ENCODE results near the gene DLG2. TPM values are rescaled to one million over a fixed set of nuclear protein-coding genes. Genes with fewer than 3 reads are reported as not detected.

The DLG2 gene
- polyA plus RNA-seq, 1 experiment: 0.68 TPM

- POLR2A ChIA-PET: no interaction called here
- no peak overlapping the region for H3K27ac ChIP-seq (ENCODE audit: low read depth, low read length)
- CTCF ChIA-PET: no interaction called here
- H3K27me3 ChIP-seq (ENCODE audit: control insufficient read depth, insufficient read depth, low read length): no peaks in the 10 kb centered on the region
- H3K9me3 ChIP-seq (ENCODE audit: control insufficient read depth, insufficient read depth, low read length): no peaks in the 10 kb centered on the region
- 0 out of 2 replicates have a peak, but pooled peaks have one; percentile 2 for TF ChIP-seq CTCF (IDR thresholded peaks at IDR 0.05; ENCODE audit: low read depth, low read length)
- no peak for DNase-seq (ENCODE audit: low read depth, low spot score)
- H3K4me3 ChIP-seq (ENCODE audit: low read depth, low read length): no peak overlapping the region
Measured at GRCh38 chr11:84722583-84723108, 904.5 kb downstream of the DLG2 start.

DNA sequence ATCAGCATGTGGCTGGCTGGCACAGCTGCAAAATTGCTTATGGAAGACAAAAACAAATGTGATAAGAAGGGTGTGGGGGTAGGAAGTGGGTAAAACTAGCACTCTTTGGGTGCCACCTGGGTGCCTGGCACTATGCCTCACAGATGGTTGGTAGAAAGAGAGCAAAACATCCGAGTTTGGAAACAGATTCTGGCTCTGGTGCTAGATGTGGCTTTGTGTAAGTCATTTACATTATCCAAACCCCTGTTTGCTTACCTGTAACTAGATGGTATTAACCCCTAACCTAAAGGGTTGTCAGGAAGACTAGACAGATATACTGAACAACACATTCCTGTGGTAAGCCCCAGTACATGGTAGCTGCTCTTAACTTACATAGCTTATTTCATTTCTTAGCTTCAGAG is 905.6 kb downstream of the DLG2 start:
- no peak for DNase-seq (ENCODE audit: low read depth, low spot score)
- CTCF ChIA-PET: no interaction called here
- POLR2A ChIA-PET: no interaction called here
- H3K27me3 ChIP-seq (ENCODE audit: control insufficient read depth, insufficient read depth, low read length): no peaks in the 10 kb centered on the region
- TF ChIP-seq CTCF (IDR thresholded peaks at IDR 0.05; ENCODE audit: low read depth, low read length): no peak
- H3K9me3 ChIP-seq (ENCODE audit: control insufficient read depth, insufficient read depth, low read length): no peaks in the 10 kb centered on the region
- no peak overlapping the region for H3K4me3 ChIP-seq (ENCODE audit: low read depth, low read length)
- no peak overlapping the region for H3K27ac ChIP-seq (ENCODE audit: low read depth, low read length)

- CTCF ChIA-PET: no interaction called here
- no peak for TF ChIP-seq CTCF (IDR thresholded peaks at IDR 0.05; ENCODE audit: low read depth, low read length)
- H3K9me3 ChIP-seq (ENCODE audit: control insufficient read depth, insufficient read depth, low read length): no peaks in the 10 kb centered on the region
- POLR2A ChIA-PET: no interaction called here
- DNase-seq (ENCODE audit: low read depth, low spot score): no peak
- no peaks in the 10 kb centered on the region for H3K27me3 ChIP-seq (ENCODE audit: control insufficient read depth, insufficient read depth, low read length)
- no peak overlapping the region for H3K4me3 ChIP-seq (ENCODE audit: low read depth, low read length)
- H3K27ac ChIP-seq (ENCODE audit: low read depth, low read length): no peak overlapping the region
Measured at GRCh38 chr11:84720706-84721402, 906.3 kb downstream of the DLG2 start.

- CTCF ChIA-PET: no interaction called here
- no peak for TF ChIP-seq CTCF (IDR thresholded peaks at IDR 0.05; ENCODE audit: low read depth, low read length)
- H3K4me3 ChIP-seq (ENCODE audit: low read depth, low read length): no peak overlapping the region
Measured at GRCh38 chr11:84719935-84720577, 907.1 kb downstream of the DLG2 start.

DNA sequence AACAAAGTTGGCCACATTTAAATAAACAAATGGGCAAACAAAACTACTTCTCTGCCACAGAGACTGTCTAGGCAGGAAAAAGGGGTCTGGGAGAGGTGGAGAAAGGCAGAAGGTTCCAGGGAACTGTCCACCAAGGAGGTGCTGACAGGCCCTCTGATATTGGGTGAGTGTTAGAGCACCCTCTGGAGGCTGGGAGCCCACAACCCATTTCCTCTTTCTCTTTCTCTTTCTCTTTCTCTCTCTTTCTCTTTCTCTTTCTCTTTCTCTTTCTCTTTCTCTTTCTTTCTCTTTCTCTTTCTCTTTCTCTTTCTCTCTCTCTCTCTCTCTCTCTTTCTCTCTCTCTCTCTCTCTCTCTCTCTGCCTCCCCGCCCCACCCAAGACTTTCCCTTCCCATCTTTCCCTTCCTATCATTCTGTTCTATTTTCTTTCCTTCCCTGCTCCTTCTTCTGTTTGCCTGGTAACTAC is 912.8 kb downstream of the DLG2 start:
- POLR2A ChIA-PET: no interaction called here

More at GRCh38 chr11:84719935-84720577, 907.1 kb downstream of the DLG2 start:
- H3K9me3 ChIP-seq (ENCODE audit: control insufficient read depth, insufficient read depth, low read length): no peaks in the 10 kb centered on the region
- POLR2A ChIA-PET: no interaction called here
- no peak overlapping the region for H3K27ac ChIP-seq (ENCODE audit: low read depth, low read length)
- no peaks in the 10 kb centered on the region for H3K27me3 ChIP-seq (ENCODE audit: control insufficient read depth, insufficient read depth, low read length)
- no peak for DNase-seq (ENCODE audit: low read depth, low spot score)

More for the DNA sequence above, 912.8 kb downstream of the DLG2 start:
- H3K9me3 ChIP-seq (ENCODE audit: control insufficient read depth, insufficient read depth, low read length): no peaks in the 10 kb centered on the region
- TF ChIP-seq CTCF (IDR thresholded peaks at IDR 0.05; ENCODE audit: low read depth, low read length): peak; percentile 45
- H3K27me3 ChIP-seq (ENCODE audit: control insufficient read depth, insufficient read depth, low read length): no peaks in the 10 kb centered on the region
- no peak overlapping the region for H3K4me3 ChIP-seq (ENCODE audit: low read depth, low read length)
- CTCF ChIA-PET: no interaction called here
- no peak overlapping the region for H3K27ac ChIP-seq (ENCODE audit: low read depth, low read length)
- DNase-seq (ENCODE audit: low read depth, low spot score): no peak
